ENCODE results near the gene CRAT.

CRAT gene

GRCh38 chr9:129058965-129059795 lies 51.4 kb downstream of the CRAT start:
- DNase-seq: no peak

DNA sequence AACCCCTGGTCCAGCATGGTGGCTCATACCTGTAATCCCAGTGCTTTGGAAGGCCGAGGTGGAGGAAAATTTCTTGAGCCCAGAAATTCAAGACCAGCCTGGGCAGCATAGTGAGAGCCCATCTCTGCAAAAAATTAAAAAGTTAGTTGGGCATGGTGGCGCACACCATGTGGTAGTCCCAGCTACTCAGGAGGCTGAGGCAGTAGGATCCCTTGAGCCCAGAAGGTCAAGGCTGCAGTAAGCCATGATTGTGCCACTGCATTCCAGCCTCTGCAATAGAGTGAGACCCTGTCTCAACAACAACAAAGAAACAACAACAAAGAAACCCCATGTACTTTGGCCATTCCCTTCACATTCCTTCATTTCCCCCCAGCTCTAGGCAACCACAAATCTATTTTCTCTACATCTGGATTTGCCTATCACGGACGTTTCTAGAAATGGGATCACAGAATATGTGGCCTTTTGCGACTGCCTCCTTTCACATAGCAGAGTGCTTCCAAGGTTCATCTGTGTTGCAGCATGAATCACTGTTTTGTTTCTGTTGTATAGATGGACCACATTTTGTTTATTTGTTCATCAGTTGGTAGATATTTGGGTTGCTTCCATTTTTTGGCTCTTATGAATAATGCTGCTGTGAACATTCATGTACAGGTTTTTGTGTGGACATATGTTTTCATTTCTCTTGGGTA lies 56.3 kb downstream of the CRAT start:
- no peak for DNase-seq

GRCh38 chr9:129053020-129053419 lies 57.6 kb downstream of the CRAT start:
- no peak for DNase-seq

DNA sequence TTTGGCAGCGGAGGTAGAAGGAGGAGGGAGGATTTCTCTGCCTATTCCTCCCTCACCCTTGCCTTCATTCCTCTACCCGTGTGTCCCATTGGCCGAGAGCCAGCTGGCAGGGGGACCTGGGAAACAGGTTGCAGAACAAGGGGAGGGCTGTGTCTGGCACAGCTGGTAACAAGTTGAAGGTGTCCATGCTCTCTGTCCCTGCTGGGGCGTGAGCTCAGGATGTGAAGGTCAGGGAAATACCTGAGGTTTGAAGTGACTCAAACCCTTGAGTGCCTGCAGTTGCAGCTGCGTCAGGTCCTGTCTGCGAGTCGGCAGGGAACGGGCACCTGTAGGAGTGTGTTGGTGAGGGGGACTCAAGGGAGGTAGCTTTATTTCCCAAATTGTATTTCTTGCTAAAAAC lies 58.0 kb downstream of the CRAT start:
- DNase-seq: no peak
